Neural crest cell (in vitro differentiated cells): ENCODE measurements around the gene KLRD1. TPM values are rescaled to one million over a fixed set of nuclear protein-coding genes. Genes with fewer than 3 reads are reported as not detected.

Source experiments
- DNase-seq: peaks from one replicate; pipeline ENCODE4 v3.0.0; 2021; ENCODE audit warnings: low read depth, mixed read lengths, low spot score
- H3K27ac Mint-ChIP-seq: one replicate; pipeline ENCODE4 v1.8.0; 2021; ENCODE audit warnings: mild to moderate bottlenecking, mixed read lengths; ENCODE audit not compliant: unreplicated experiment
- H3K27me3 Mint-ChIP-seq: 2 replicates; pipeline ENCODE4 v1.8.0; 2021; ENCODE audit warnings: low read depth, mild to moderate bottlenecking, mixed read lengths
- H3K36me3 Mint-ChIP-seq: 2 replicates; pipeline ENCODE4 v1.8.0; 2021; ENCODE audit warnings: low read depth, mild to moderate bottlenecking, mixed read lengths
- H3K4me1 Mint-ChIP-seq: 2 replicates; pipeline ENCODE4 v1.8.0; 2021; ENCODE audit warnings: mixed read lengths
- H3K4me3 Mint-ChIP-seq: one replicate; pipeline ENCODE4 v1.8.0; 2021; ENCODE audit warnings: mild to moderate bottlenecking, mixed read lengths
- H3K9me3 Mint-ChIP-seq: 2 replicates; pipeline ENCODE4 v1.8.0; 2021; ENCODE audit warnings: mixed read lengths
- CTCF ChIP-seq: fragments of 200-600 bp; sonication (generic); conservative IDR thresholded peaks from 2 replicates; pipeline ENCODE4 v1.5.0; 2021; ENCODE audit warnings: antibody characterized with exemption, mild to moderate bottlenecking
- total RNA-seq: library from RNA; stranded (reverse); gene quantifications from 2 replicates; pipeline ENCODE4 v1.2.1, GENCODE V29; 2021

KLRD1 gene
- total RNA-seq, 1 donor from 2014 or later = 0.12 TPM

DNA sequence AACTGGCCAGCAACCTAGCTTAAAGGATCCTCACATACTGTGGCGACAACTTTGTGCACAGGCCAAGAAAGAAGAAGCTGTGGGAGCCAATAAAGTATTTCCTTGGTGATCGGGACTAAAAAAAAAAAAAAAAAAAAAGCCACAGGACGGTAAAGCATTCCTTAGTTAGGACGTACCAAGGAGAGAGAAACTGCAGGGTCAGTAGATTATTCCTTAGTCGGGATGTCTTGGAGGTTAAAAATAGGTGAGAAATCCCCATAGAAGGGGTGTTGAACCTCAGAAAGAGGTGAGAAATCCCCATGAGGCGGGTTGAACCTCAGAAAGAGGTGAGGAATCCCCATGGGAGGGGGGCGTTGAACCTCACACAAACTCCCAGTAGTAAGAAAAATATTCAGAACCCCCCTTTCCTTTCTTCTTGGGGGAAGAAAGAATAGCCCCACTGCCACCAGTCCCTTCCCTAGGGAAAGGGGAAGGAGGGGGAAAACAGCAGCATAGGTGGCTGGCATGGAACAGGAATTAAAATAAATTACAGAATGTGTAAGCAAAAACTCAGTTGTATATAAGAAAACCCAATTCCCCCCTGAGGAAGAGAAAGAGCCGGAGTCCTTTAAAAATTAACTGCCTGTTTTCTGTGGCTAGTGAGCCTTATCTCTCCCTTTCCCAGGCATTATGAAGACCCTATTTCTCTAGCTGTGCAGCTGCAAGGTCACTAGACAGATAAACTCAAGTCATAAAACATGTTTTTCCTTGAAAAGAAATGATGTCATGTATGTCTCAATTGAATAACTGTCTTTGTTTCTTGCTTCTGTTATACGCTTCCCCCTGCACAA is 55.4 kb downstream of the KLRD1 start:
- Mint-ChIP-seq H3K4me1 (peaks cover 23% of the 10 kb centered on the region), H3K36me3 (peaks cover 2% of the 10 kb centered on the region), H3K4me3 (peak overlapping the region; percentile 35), H3K27me3 (no peaks in the 10 kb centered on the region), H3K9me3 (peaks cover 2% of the 10 kb centered on the region), H3K27ac (no peak overlapping the region)
- DNase-seq = no peak
- TF ChIP-seq CTCF = no peak

- H3K4me1 Mint-ChIP-seq = peaks cover 28% of the 10 kb centered on the region
- no peak overlapping the region for H3K27ac Mint-ChIP-seq
- DNase-seq = no peak
- no peak overlapping the region for H3K4me3 Mint-ChIP-seq
- no peaks in the 10 kb centered on the region for H3K27me3 Mint-ChIP-seq
- H3K9me3 Mint-ChIP-seq = peaks cover 4% of the 10 kb centered on the region
- peaks cover 3% of the 10 kb centered on the region for H3K36me3 Mint-ChIP-seq
- no peak for TF ChIP-seq CTCF
Measured at GRCh38 chr12:10363658-10363913, 55.9 kb downstream of the KLRD1 start.

DNA sequence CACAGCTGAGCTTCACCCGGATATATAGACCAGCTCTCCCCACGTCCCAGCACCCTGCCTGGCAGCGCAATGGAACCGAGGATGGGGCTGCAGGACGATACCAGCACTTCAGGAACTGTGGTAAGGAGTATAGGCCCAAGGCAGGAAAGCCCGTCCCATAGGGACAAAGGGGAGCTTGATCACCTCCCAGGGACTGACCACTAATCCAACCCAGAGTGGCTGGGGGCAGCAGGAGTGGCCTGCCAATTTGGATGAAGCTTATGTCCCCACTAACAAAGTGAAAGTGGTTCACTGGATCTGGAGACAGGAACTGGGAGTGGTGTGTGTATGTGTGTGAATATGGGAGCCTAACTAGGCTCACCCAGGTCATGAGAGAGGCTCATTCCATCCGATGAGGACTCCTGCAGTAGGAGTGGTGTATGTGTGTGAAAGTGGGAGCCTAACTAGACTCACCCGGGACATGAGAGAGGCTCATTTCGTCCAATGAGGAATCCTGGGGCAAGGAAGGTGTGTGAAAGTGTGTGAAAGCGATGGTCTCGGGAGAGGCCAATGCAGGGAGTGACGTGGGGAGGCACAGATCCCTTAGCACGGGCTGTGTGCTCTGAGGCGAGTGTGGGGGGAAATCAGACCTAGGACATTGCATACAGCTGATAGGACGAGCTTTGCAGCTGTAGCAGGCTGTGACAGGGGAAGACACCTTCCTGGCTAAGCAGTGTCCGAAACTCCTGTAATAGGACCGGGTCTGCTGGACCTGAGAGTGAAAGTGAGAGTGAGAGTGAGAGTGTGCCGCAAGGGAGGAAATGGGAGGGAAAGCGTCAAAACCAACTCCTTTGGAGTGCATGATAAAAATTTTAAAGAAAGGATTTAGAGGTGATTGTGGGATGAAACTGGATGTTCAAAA is 56.5 kb downstream of the KLRD1 start:
- Mint-ChIP-seq H3K4me3 (no peak overlapping the region), H3K4me1 (peaks cover 32% of the 10 kb centered on the region), H3K27ac (no peak overlapping the region), H3K9me3 (peaks cover 4% of the 10 kb centered on the region), H3K27me3 (no peaks in the 10 kb centered on the region), H3K36me3 (peaks cover 3% of the 10 kb centered on the region)
- no peak for TF ChIP-seq CTCF
- no peak for DNase-seq

DNA sequence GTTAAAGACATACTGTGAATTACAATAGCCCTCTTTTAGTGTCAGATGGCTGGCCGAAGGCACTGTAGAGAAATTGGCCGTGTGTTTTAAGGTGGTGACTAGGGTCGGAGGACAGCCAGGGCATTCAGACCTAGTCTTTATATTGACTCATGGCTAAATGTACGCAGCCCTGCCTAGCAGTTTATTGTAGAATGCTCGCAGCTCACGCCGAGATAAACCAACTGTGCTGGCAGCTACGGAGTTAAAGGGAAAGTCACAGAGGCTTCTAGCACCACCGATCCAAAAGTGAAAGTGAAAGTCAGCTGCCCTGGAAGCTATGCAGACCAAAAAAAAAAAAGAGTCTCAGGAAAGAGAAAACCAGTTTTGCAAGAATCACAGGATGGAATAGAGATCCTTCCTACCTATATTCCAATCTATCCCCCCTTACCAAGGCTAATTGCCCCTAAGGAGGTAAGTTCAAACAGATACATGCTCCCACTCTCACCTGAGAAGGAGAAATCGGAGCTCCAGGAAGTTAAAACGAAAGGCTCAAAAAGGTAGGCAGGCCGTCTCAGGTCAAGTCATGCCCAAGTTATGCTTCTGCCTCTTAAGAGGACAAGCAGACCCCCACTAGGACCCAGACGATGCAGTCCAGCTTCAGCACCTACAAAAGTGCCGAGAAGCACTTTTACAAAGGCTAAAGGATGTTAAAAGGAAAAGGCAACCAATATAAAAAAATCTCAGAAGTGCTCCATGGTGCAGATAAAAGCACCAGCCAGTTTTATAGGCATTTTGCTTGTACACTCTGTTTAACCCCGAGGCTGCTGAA is 57.3 kb downstream of the KLRD1 start:
- Mint-ChIP-seq H3K4me3 (no peak overlapping the region), H3K27me3 (no peaks in the 10 kb centered on the region), H3K9me3 (peaks cover 4% of the 10 kb centered on the region), H3K36me3 (peaks cover 3% of the 10 kb centered on the region), H3K27ac (no peak overlapping the region), H3K4me1 (peaks cover 32% of the 10 kb centered on the region)
- TF ChIP-seq CTCF = no peak
- no peak for DNase-seq

DNA sequence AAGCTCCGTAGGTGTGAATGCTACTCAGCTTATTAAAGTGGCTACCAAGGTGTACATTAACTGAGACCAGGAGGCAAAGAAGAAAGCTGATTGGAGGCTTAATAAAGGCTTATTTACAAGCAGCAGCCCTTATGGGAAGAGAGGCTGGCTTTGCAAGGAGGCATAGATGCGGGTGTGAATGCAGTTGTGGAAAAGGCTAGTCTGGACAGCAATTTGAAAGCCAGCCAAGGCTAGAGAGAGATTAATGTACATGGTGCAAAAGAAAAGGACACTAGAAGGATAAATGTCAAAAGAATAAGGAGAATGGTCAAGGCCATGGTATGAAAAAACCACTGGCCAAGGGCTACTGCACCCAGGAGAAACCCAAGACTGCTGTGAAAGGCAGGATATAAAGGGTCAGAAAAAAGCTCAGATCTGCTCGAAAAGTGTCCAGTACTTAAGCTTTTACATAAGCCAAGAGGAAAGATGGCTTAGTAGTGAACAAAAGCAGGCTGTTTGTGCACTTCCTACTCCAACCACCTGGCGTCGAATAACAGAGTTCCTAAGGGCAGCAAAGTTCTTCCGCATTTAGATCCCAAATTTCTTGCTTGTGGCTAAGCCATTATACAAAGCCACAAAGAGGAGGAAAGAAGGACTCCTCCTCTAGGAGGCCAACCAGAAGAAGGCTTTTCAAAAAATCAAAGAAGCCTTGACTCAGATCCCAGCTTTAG is 58.2 kb downstream of the KLRD1 start:
- peak; percentile 48 for TF ChIP-seq CTCF
- Mint-ChIP-seq H3K4me3 (no peak overlapping the region), H3K36me3 (peaks cover 3% of the 10 kb centered on the region), H3K27me3 (no peaks in the 10 kb centered on the region), H3K27ac (no peak overlapping the region), H3K9me3 (peaks cover 4% of the 10 kb centered on the region), H3K4me1 (peaks cover 29% of the 10 kb centered on the region)
- DNase-seq = no peak
